ENCODE measurements around the gene MN1.

The MN1 gene

GRCh38 chr22:27731621-27732020 is 69.9 kb downstream of the MN1 start:
- DNase-seq = no peak

DNA sequence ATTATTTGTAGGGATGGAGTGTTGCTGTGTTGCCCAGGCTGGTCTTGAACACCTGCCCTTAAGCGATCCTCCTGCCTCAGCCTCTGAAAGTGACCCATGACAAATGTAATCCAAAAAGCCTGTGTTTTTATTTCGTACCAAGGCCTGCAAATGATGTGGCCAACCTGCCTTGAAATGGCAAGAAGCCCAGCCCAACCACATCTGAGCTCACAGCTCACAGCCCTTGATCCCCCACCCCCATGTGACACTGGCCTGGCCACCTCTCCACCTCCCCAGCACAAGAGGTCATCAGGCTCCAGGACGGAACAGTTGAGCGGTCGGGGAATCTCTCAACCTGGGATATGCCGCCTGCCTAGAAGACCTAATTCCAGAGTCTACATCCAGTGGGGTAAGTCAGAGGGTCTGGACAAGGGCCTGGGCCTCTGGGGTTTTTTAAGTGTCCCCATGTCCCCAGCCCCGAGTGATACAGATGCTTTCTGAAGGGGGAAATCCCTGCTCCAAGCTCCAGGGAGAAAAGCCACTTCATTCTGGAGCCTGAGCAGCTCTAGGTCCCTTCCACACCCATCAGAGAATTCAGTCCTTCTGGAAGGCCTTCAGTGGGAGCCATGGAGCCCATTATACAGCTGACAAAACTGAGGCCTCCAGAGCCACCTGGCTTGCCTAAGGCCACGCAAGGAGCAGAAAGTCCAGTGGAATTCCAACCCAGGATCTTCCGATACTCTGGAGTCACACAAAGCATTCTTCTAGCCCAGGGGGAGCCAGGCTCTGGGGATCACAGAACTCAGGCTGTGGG is 70.7 kb downstream of the MN1 start:
- DNase-seq = no peak

GRCh38 chr22:27729246-27729645 is 72.3 kb downstream of the MN1 start:
- DNase-seq = no peak

DNA sequence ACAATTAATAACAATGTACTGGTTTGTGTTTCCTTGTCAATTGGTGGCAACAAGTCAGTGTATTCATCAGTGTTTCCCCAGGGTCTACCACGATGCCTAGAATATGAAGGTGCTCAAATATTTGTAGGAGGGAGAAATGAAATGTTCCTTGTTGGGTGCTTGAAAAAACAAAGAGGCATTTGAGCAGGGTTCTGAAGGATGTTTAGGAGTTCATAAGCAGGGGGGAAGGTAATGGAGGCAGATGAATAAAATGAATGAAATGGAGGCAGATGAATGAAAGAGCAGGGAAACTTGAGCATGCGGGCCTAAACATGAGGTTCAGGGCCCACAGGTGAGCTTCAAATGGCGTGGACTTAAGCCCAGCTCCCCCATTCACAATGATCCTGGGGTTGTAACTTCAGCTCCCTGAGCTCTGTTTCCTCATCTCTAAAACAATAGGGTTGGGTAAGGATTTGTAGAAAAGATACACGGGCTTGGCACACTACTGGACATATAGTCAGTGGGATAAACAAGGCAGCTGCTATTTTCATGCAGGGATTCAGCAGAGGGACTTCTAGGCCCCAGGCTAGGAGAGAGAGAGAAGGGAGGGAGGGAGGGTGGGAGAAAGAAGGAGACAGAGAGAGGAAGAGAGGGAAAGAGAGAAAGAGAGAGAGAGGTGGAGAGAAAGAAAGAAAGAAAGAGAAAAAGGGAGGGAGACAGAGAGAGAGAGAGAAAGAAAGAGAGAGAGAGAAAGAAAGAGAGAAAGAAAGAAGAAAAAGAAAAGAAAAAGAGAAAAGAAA is 73.7 kb downstream of the MN1 start:
- DNase-seq = no peak

DNA sequence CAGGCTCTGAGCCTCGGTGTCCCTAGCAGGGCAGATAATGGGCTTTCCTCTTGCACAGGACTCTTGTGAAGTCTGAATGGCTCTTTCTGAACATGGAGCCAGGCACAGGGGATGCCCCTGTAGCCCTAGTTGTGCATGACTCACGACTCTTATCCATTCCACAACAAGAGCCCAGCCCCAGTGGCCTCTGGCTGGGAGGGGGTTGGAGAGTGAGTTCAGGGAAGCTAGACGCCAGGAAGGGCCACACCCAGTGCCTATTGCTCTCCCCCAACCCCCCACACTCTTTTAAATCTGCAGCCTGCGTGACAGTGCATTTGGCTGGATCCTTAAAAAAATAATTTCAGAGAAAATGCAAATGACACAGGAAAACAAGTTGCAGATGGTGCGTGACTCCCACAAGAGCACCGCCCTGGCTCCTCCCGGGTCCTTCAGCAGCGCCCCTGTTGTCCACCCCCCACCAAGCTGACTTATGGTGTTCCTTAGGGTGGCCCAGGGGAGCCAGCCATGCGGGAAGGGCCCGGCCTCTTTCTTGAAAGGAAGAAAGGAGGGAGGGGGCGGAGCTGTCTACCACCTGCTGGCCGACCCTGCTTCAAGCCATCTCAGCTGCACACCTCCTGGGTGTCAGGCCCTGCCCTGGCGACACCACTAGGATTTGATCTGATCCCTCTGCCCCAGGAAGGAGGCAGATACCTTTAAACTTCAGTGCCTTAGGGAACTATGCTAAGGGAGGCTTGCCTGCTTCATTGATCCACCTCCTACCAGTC is 74.7 kb downstream of the MN1 start:
- no peak for DNase-seq

GRCh38 chr22:27726331-27726685 is 75.2 kb downstream of the MN1 start:
- DNase-seq = no peak

DNA sequence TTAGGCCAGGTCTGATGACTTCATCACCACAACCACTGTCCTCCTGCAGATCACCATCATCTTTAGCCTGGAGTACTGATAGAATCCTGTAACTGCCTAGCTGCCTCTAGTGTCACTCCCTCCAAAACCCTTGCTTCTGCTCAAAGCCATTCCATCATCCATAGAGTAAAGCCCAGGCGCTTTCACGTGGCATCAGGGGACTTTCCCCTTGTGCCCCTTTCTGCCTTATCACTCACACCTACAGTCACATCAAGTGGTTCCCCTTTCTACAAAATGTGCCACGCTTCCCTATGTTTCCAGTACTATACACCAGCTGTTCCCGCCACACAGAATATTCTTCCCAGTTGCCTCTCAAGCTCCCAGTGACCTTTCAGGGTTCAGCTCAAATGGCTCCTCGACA is 75.9 kb downstream of the MN1 start:
- DNase-seq = no peak

GRCh38 chr22:27724709-27725108 is 76.8 kb downstream of the MN1 start:
- DNase-seq = no peak

- no peak for DNase-seq
Observed at GRCh38 chr22:27724157-27724556, 77.4 kb downstream of the MN1 start.

GRCh38 chr22:27723708-27724107 is 77.8 kb downstream of the MN1 start:
- DNase-seq = no peak

DNA sequence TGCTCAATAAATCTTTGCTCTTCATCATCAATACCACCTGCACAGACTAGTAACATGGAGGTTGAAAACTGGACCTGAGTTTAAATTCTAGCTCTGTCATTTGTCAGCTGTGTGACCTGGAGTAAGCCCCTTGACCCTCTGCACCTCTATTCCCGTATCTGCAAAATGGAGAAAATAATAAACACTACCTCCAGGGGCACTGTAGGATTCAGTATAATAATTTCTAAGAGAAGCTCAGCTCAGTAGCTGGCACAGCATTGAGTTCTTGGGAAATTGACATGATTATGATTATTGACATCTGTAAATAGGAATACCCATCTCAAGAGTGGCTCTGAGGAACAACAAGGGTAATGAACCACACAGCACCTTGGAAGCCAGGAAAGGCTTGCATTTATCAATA is 78.4 kb downstream of the MN1 start:
- no peak for DNase-seq

DNA sequence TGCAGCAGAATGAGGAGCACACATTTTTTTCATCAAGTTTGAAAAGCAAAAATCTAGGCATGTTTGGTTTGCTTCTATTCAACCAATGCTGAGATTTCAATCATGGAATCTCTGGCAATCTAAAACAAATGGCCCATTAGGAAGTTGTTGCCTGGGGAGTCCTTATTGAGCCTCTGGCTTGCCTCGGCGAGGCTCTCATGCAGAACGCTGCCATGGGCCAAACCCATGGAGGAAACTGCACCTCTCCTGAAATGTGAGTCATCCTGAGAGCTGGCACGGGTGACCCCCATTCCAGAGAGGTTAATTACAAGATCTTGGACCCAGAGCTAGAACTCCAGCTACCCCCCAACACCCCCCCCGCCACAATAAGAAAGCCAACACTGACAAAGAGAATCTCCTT is 80.7 kb downstream of the MN1 start:
- DNase-seq = no peak

DNA sequence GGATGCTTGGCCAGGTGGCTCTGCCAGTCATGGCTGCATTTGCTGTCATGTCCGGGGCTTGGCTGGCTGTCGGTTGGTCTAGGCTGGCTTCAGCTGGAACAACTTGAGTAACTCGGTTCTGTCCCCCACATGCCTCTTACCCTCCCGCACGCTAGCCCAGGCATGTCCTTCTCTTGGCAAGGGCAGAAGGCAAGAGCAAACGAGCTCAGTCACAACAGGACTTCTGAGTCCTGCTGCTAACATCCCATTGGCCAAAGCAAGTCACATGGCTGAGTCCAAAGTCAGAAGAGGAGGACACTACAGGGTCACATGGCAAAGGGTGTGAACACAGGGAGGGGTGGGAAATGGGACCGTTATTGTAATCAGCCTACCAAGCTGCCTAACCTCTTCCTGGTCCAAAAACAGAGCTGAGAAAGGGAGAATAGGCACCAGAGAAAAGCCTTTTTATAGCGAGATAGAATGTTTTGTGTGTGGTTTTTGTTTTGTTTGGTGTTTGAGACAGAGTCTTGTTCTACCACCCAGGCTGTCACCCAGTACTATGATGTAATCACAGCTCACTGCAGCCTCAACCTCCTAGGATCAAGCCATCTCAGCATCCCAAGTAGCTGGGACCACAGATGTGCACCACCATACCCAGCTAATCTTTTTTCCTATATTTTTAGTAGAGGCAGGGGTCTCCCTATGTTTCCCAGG is 81.9 kb downstream of the MN1 start:
- DNase-seq = no peak

GRCh38 chr22:27719036-27719347 is 82.6 kb downstream of the MN1 start:
- DNase-seq = no peak

GRCh38 chr22:27718186-27719035 is 83.1 kb downstream of the MN1 start:
- DNase-seq = no peak

DNA sequence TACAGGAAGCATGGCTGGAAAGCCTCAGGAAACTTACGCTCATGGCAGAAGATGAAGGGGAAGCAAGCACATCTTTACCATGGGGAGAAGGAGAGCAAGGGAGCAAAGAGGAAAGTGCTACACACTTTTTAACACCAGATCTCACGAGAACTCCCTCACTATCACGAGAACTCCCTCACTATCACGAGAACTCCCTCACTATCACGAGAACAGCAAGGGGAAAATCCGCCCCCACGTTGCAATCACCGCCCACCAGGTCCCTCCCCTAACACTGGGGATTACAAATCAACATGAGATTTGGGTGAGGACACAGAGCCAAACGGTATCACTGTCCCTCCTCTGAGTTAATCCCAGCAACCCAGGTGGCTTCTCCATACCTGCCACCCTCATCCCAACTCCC is 84.5 kb downstream of the MN1 start:
- no peak for DNase-seq

DNA sequence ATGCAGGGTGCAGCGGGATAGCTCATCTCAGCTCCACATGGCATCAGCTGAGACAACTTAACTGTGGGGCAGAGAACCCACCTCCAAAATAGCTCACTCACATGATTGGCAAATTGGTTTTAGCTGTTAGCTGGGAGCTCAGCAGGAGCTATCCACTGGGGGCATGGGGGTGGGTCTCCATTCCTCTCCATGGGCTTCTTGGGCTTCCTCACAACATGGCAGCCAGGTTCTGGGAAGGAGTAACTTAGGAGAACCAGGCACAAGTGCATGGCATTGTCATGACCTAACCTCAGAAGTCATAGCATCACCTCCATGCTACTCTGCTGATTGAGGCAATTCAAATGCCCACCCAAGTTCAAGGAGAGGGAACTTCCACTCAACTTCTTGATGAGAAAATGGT is 85.5 kb downstream of the MN1 start:
- no peak for DNase-seq

- no peak for DNase-seq
Observed at GRCh38 chr22:27715106-27715505, 86.5 kb downstream of the MN1 start.

DNA sequence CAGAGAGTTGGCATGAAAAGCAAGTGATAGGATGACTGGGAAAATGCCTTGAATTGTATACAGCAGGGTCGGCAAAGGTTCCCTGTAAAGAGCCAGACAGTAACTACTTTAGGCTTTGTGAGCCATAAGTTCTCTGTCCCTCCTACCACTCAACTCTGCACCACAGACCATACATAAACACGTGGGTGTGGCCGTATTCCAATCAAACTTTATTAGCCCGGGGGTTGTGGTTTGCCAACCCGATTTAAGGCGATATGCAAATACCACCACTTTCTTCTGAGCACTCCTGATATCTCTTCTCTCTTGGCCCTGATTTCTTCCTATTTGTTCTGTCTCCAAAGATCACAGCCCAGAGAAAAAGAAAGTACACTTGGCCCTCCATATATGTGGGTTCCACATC is 87.5 kb downstream of the MN1 start:
- DNase-seq = no peak

DNA sequence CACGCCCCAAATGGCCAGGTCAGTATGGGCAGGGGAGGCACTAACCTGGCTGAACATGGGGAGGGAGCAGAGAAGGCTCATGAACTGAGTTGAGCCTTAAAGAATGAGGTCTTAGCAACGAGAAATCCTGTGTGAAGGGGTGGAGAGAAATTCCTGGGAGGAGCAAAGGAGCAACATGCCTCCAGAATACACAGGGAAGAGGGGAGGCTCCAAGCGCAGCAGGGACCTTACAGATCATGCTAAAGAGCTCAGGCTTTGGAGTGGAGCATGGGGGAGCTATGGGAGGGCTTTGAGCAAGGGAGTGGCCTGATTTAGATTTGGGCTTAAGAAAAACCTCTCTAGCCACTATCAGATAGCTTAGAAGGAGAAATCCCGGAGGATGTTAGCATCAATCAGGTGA is 88.1 kb downstream of the MN1 start:
- no peak for DNase-seq

DNA sequence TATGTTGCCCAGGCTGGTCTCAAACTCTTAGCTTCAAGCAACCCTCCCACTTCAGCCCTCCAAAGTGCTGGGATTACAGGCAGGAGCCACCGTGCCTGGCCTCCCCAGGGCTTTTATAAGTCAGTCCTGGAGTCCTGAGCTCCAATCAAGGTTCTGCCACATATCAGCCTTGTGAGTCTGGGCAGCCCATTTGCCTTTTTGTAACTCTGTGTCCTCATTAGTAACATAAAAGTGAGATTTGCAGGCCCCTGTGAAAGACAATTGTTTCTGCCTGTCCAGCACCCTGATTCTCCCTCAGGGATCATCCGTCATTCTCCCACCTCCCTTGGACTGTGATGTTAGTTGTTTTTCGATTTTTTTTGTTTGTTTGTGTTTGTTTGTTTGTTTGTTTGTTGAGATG is 89.8 kb downstream of the MN1 start:
- DNase-seq = no peak

DNA sequence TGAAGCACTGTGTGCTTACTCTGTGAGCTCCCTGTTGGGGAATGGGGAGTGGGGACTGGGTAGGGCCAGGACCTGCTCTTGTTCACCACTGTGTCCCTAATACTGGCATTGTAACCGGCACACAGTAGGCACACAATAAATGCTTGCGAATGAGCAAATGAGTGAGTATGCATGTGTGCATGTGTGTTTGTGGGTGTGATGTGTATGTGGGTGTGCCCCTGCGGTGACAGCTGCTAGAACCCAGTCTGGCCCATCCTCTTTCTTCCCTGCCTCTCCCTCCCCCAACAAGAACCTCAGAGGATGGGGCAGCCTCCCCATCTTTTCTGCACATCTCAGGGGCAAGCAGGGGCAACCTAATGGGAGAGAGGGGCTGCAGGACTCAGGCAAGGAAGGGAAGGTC is 90.5 kb downstream of the MN1 start:
- no peak for DNase-seq
